GM19324 (cell line): Measurements from ENCODE around the gene PTPRJ.

ENCODE experiments used
- ATAC-seq: cut with Tn5 transposase; IDR thresholded peaks from one replicate; pipeline ENCODE4 v1.9.1; 2021; ENCODE audit warnings: mild to moderate bottlenecking, moderate library complexity; ENCODE audit not compliant: unreplicated experiment, low FRiP score

The PTPRJ gene

GRCh38 chr11:48085688-48086087 lies 105.3 kb downstream of the PTPRJ start:
- ATAC-seq = no peak

- ATAC-seq = no peak
These were observed 107.1 kb downstream of the PTPRJ start for GRCh38 chr11:48087422-48087821.

GRCh38 chr11:48087974-48088681 lies 107.8 kb downstream of the PTPRJ start:
- no peak for ATAC-seq

- ATAC-seq = no peak
These were observed 108.3 kb downstream of the PTPRJ start for GRCh38 chr11:48088682-48089050.

GRCh38 chr11:48090174-48090573 lies 109.8 kb downstream of the PTPRJ start:
- ATAC-seq = no peak

GRCh38 chr11:48091426-48092102 lies 111.2 kb downstream of the PTPRJ start:
- no peak for ATAC-seq

GRCh38 chr11:48093323-48093722 lies 113.0 kb downstream of the PTPRJ start:
- ATAC-seq = no peak

- no peak for ATAC-seq
These were observed 113.7 kb downstream of the PTPRJ start for GRCh38 chr11:48093795-48094642.

- ATAC-seq = no peak
These were observed 114.4 kb downstream of the PTPRJ start for GRCh38 chr11:48094643-48095339.

- no peak for ATAC-seq
These were observed 115.6 kb downstream of the PTPRJ start for GRCh38 chr11:48095779-48096470.

GRCh38 chr11:48096588-48097525 lies 116.5 kb downstream of the PTPRJ start:
- ATAC-seq = no peak

- no peak for ATAC-seq
These were observed 117.7 kb downstream of the PTPRJ start for GRCh38 chr11:48098024-48098423.

- ATAC-seq = no peak
These were observed 119.6 kb downstream of the PTPRJ start for GRCh38 chr11:48099916-48100446.

- no peak for ATAC-seq
These were observed 120.8 kb downstream of the PTPRJ start for GRCh38 chr11:48101044-48101733.

GRCh38 chr11:48101958-48102357 lies 121.6 kb downstream of the PTPRJ start:
- no peak for ATAC-seq

- no peak for ATAC-seq
These were observed 123.5 kb downstream of the PTPRJ start for GRCh38 chr11:48103621-48104567.

- no peak for ATAC-seq
These were observed 124.2 kb downstream of the PTPRJ start for GRCh38 chr11:48104568-48104924.
